ENCODE measurements around the gene TRMT61A. TPM values are rescaled to one million over a fixed set of nuclear protein-coding genes. Genes with fewer than 3 reads are reported as not detected.

TRMT61A gene
- total and polyA plus RNA-seq, 2 of the 4 experiments (the other 2 are of a cell fraction) = 5.7 to 16.2 TPM

GRCh38 chr14:103581206-103581605 is 52.2 kb downstream of the TRMT61A start:
- no CpG with 5 or more reads among the region's 11 CpGs for WGBS, 2 experiments (ENCODE audit: extremely low coverage in 2 of 2, insufficient read length in 1 of 2)

More at GRCh38 chr14:103581206-103581605, 52.2 kb downstream of the TRMT61A start:
- ATAC-seq (ENCODE audit: low read depth) (no peak), DNase-seq (no peak)
- Histone ChIP-seq H3K27ac (ENCODE audit: insufficient read depth, low read length) (no peak overlapping the region), H2BK120ac (ENCODE audit: low read depth, low read length) (no peak overlapping the region), H2AK5ac (ENCODE audit: low read depth, low read length) (no peak overlapping the region), H3K9ac (ENCODE audit: low read depth, low read length) (no peak overlapping the region), H3K9me3 (ENCODE audit: control insufficient read depth, insufficient read depth, low read length) (no peaks in the 10 kb centered on the region), H4K20me1 (ENCODE audit: insufficient read depth, low read length) (peaks cover 25% of the 10 kb centered on the region), H2BK5ac (ENCODE audit: low read depth, low read length, poor library complexity, severe bottlenecking) (no peak overlapping the region), H3K23ac (ENCODE audit: low read depth, low read length) (no peak overlapping the region), H3K36me3 (ENCODE audit: control insufficient read depth, insufficient read depth, low read length) (peaks cover 24% of the 10 kb centered on the region), H2BK15ac (ENCODE audit: low read depth, low read length) (no peak overlapping the region), H3K4ac (ENCODE audit: low read depth, low read length) (no peak overlapping the region), H3K56ac (ENCODE audit: extremely low read depth, insufficient read depth, low read length) (no peak overlapping the region; the same call in 1 of the 2 replicates), H4K5ac (ENCODE audit: low read depth, low read length) (no peak overlapping the region), H3K4me2 (ENCODE audit: low read depth, low read length) (no peak overlapping the region), H3K18ac (ENCODE audit: low read depth, low read length) (no peak overlapping the region), H2AK9ac (replicated peaks; ENCODE audit: low read depth, low read length, poor library complexity) (no peak overlapping the region), H3K9me1 (ENCODE audit: insufficient read depth, low read length) (peaks cover 14% of the 10 kb centered on the region; the same call in 1 of the 2 replicates), H2BK20ac (ENCODE audit: low read depth, low read length) (no peak overlapping the region), H3K27me3 (ENCODE audit: control insufficient read depth, insufficient read depth, low read length) (no peaks in the 10 kb centered on the region), H3K14ac (replicated peaks; ENCODE audit: low read depth, low read length) (no peak overlapping the region), H3K4me1 (ENCODE audit: control insufficient read depth, insufficient read depth, low read length) (peaks cover 15% of the 10 kb centered on the region), H4K8ac (ENCODE audit: low read depth in 2 of 2, low read length in 2 of 2) (no peak overlapping the region), H2AFZ (replicated peaks; ENCODE audit: low read length, poor library complexity) (no peak overlapping the region), H3K79me1 (ENCODE audit: low read depth in 1 of 2, low read length in 2 of 2) (peaks cover 23 to 52% of the 10 kb centered on the region in 2 experiments), H3K4me3 (ENCODE audit: insufficient read depth, low read depth, low read length) (no peak overlapping the region), H4K91ac (ENCODE audit: insufficient read depth, low read depth, low read length) (no peak overlapping the region)
- CTCF ChIA-PET = no interaction called here
- no TSS peak for BruUV-seq (replicated peaks)
- intact Hi-C loops (cut with micrococcal nuclease) = no loop called here
- POLR2A ChIA-PET (ENCODE audit: unreplicated experiment) = no interaction called here
- dilution Hi-C loops (cut with HindIII; ENCODE audit: low sequenced_read_pairs, unreplicated experiment) = no loop called here
- TF ChIP-seq MXI1 (IDR thresholded peaks at IDR 0.05; ENCODE audit: borderline replicate concordance, low read depth, low read length) (no peak), RCOR1 (IDR thresholded peaks at IDR 0.05; ENCODE audit: insufficient replicate concordance, low read length) (no peak), CTCF (conservative IDR thresholded peaks at IDR 0.05; ENCODE audit: low read depth, low read length) (no peak), MAFK (IDR thresholded peaks at IDR 0.05; ENCODE audit: low read depth, low read length) (no peak), RAD21 (IDR thresholded peaks at IDR 0.05; ENCODE audit: low read length) (no peak), BHLHE40 (IDR thresholded peaks at IDR 0.05; ENCODE audit: low read depth, low read length) (no peak), CEBPB (IDR thresholded peaks at IDR 0.05; ENCODE audit: low read depth, low read length) (no peak), SMC3 (IDR thresholded peaks at IDR 0.05; ENCODE audit: low read depth, low read length) (no peak), RFX5 (IDR thresholded peaks at IDR 0.05; ENCODE audit: low read depth, low read length) (no peak), ELK1 (IDR thresholded peaks at IDR 0.05; ENCODE audit: borderline replicate concordance, low read depth, low read length) (no peak), POLR2A (IDR thresholded peaks at IDR 0.05; ENCODE audit: low read depth, low read length) (no peak), USF2 (IDR thresholded peaks at IDR 0.05; ENCODE audit: low read depth, low read length) (no peak)
- in situ Hi-C loops (cut with MboI; ENCODE audit: low sequenced_read_pairs) = no loop called here
